Measurements from ENCODE around the gene TMEM175.

TMEM175 gene

DNA sequence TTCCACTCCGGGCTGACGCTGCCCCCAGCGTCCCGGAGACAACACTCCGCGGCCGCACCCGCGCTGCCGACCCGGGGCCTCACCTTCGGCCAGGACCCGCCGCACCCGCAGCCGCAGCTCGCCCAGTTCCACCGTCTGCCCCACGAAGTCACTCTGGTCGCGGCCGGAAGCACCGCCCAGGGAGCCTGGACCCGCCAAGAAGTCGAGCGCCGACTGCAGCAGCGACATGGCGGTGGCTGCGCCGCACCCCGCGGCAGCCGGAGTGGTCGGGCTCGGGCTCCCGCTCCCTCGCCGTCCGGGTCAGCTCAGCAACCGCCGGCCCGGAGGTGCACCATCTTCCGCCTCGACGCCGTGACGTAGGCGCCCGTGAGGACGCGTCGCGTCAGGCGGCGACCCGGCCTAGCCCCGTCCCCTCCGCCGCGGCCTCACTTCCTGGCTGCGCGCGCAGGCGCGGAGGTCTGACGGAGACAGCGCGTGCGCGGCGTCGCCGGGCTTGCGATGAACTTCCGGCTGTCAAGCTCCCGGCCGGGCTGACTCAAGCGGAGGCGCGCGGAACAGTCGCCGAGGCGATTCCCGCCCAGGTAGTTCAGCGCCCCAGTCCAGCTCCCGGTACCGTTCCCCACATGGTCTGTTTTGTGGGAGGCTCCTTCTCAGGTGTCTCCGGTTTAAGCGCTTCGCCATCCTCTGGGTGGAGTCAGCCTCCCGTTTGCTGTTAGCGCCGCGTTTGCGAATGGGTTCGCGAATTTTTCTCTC, at the start of gene TMEM175, which contains the start of gene GAK:
TSS of gene TMEM175 (plus strand) at position 501 of the 753 bp plus-strand sequence. CDS start 15,280 bp downstream, outside the sequence.
TSS of gene GAK (minus strand) at position 357 of the 753 bp plus-strand sequence. CDS start at position 228, 129 bp downstream.
- DNase-seq (ENCODE audit: low read depth): peak; percentile 90

DNA sequence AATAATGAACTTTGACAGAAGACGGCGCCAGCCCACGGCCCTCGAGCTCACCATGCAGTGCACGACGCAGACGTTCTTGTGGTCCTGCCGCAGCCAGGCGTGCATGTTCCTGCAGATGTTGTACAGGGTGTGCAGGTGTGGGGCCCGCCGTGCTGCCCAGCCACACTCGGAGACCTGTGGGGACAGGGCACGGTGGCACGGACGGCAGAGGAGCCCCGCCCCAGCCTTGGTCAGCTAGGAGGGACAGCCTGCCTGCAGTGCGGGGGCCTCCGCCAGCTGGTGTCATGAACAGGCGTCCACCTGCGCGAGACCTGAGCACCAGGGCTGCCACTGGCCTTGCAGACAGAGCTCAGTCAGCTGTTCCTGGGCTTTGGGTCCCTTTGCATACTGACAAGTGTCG, 49.6 kb upstream of the TMEM175 start:
- no peak for DNase-seq (ENCODE audit: low read depth)

DNA sequence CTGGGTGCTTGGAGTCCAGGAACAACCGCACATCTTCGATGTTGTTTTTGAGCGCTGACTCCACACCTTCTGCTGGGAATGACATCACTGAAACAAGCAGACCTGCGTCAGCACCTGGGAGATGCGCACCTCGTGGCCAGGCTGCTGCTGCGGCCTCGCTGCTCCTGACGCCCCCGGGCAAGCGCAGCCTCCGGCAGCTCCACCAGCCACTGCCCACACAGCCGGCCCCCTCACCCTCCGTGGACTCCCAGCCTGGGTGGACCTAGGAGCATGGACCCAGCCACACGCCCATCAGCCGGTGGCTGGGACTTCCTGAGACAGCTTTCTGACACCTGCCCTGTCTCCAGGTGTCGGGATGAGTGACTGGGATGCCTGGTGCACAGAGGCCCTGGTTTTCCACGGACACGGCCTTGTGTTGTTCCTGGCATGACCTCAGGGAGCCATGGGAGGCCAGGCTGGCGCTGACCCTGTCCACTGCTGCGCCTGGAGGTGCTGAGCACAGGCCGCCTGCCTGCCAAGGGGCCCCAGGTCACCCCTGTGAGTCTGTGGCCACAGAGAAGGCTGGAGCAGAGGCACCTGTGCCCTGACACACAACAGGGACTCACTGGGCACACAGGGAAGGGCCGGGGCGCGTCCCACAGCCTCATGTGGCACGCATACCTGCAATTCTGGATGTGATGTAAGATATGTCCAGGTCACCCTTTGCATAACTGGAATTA, 48.7 kb upstream of the TMEM175 start:
- DNase-seq (ENCODE audit: low read depth): no peak

DNA sequence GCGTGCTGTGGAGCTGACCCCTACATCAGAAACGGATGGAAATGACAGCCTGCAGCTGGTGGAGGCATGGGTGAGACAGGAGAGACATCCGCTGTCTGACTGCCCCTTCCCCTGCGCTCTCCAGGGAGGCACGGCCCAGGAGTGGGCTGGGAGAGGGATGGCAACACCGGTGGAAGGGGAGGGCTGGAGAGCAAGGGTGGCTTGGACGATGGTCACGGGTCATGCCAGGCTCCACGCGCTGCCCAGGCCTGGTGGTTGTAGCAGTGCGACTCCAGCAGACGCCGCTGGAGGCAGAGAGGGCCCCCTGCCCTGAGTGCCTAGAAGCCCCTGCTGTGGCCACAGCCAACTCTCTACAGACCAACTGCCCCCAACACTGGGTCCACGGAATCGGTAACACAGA, 48.0 kb upstream of the TMEM175 start:
- DNase-seq (ENCODE audit: low read depth): no peak

GRCh38 chr4:884896-885295, 47.4 kb upstream of the TMEM175 start:
- no peak for DNase-seq (ENCODE audit: low read depth)

GRCh38 chr4:885353-885752, 46.9 kb upstream of the TMEM175 start:
- no peak for DNase-seq (ENCODE audit: low read depth)

DNA sequence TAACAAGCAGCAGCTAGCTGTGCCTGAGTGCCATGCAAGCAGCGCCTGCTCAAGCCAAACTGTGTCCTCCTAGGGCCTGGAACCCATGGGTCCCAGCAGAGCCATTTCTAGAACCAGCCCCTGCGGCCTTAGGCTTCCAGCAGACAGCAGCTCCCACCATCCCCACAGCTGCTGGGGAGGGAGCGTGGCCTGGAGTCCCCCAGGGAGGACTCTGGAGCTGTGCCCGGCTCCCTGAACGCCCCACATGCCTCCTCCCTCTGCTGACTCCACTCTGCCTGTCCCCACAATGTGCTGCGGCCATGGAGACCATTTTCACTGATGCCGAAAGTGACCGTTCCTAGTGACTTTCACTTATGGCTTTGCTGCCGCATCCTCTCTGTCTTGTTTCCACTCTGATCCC, 46.0 kb upstream of the TMEM175 start:
- DNase-seq (ENCODE audit: low read depth): no peak

DNA sequence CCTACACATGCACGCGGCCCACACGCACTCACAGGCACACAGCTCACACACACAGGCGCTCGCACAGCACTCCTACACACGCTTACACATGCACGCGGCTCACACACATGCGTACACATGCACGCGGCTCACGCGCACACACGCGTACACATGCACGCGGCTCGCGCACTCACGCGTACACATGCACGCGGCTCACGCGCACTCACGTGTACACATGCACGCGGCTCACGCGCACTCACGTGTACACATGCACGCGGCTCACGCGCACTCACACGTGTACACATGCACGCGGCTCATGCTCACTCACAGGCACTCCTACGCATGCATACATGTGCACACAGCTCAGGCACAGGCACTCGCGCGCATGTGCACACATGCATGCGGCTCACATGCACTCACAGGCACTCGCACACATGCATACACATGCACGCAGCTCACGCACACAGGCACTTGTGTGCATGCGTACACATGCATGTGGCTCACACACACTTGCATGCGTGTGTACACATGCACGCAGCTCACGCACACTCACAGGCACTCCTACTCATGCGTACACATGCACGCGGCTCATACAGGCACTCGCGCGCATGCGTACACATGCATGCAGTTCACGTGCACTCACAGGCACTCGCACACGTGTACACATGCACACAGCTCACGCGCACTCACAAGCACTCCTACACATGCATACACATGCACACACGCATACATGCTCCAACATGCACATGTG, 45.1 kb upstream of the TMEM175 start:
- no peak for DNase-seq (ENCODE audit: low read depth)

DNA sequence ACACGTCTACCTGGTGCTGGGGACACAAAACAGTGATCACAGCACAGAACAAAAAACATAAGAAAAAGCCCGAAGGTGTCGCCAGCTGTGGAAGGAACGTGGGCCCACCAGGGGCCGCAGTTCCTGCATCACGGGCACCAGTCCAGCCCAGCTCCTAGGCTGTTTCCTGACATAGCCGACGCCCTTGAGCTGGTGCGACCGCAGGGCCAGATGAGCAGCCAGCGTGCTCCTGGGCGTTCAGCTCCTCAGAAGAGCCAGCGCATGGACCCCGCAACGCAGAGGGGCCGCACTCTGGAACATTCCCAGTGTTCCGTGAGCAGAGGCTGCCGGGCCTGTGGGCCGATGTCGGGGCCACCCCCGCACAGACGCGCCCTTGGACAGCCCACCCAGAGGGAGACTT, 44.2 kb upstream of the TMEM175 start:
- no peak for DNase-seq (ENCODE audit: low read depth)

DNA sequence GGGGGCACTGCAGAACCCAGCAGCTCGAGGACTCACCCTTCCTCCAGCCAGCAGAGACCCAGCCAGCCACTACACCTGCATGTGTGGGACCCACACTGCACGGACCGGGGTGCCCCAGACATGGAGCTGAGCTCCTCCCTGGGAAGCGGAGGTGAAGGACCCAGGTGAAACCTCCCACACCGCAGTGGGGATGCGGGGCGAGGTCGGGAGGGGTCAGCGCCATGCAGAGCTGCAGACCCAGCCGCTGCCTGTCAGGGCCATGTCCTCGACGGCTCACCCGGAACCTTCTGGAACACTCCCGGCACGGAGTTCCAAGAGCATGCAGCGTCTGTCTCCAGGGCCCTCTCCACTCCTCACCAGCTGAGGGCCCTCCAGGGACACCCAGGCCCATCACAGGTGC, 42.7 kb upstream of the TMEM175 start:
- no peak for DNase-seq (ENCODE audit: low read depth)

- no peak for DNase-seq (ENCODE audit: low read depth)
Measured at GRCh38 chr4:890036-890695, 42.1 kb upstream of the TMEM175 start.

- DNase-seq (ENCODE audit: low read depth): no peak
Measured at GRCh38 chr4:891747-892146, 40.5 kb upstream of the TMEM175 start.

DNA sequence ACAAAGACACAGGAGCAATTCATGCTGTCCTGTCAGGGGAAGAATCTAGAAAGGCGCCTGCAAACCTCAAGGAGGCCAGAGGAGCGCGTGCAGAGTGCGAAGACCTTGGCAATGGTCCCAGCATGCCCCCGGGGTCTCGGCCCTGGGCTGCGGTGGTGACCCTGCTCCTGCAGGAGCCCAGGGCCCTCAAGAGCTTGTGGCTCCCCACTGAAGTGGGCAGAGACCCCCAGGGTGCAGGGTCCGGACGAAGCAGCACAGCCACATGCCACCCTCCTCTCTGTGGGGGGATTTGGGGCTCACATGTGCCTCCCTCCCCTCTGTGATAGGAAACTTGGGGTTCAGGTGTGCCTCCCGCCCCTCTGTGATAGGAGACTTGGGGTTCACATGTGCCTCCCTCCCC, 39.5 kb upstream of the TMEM175 start:
- no peak for DNase-seq (ENCODE audit: low read depth)

- no peak for DNase-seq (ENCODE audit: low read depth)
Measured at GRCh38 chr4:893276-893994, 38.8 kb upstream of the TMEM175 start.

- no peak for DNase-seq (ENCODE audit: low read depth)
Measured at GRCh38 chr4:893995-894705, 38.1 kb upstream of the TMEM175 start.

DNA sequence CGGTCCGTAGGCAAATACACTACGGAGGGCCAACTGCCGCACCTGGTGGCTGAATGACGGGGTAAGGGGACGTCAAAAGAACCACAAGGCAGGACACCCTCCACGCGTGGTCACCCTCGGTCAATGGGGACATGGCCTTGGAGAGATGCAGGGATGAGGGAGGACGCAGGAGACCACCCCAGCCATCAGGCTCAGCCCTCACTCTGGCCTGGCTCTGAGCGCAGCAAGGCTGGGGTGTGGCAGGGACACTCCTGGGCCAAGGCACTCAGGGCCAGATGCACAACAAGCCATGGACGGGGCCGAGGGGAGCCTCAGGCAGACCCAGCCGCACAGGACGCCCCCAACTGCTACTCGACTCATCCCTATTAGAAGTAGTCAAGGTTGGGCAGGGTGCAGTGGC, 36.7 kb upstream of the TMEM175 start:
- no peak for DNase-seq (ENCODE audit: low read depth)

DNA sequence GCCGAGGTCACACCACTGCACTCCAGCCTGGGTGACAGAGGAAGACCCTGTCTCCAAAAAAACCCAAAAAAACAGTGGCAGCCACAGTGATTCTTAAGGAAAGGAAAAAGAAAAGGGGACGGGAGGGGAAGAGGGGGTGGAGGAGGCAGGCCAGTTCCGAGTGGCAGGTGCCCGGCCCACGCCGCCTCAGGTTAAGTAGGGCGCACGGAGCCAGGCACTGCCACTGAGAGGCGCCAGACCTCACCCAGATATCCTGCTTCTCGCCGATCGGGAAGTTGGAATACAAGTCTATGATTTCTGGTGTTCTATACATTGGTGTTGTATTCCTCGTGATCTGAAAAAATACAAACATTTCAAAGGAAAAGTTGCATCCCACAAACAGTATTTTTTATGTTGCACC, 36.0 kb upstream of the TMEM175 start:
- no peak for DNase-seq (ENCODE audit: low read depth)

- no peak for DNase-seq (ENCODE audit: low read depth)
Measured at GRCh38 chr4:896630-897029, 35.6 kb upstream of the TMEM175 start.

DNA sequence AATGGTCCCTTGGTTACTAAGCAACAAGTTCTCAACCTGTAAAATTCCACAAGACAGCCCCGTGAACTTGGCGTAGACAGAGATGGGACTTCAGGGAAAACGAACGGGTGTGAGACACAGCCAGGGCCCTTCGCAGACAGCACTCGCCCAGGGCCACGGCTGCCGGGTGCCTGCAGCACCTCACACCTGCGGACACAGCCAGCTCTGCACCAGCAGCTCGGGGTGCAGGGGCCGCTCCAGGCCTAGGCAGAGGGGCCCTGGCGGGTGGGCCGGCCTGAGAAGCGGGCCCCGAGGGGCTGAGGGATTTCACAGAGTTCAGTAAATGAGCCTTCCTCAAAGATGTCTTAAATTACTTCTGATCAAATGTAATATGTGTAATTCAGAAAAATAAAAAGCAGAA, 34.1 kb upstream of the TMEM175 start:
- DNase-seq (ENCODE audit: low read depth): no peak

- no peak for DNase-seq (ENCODE audit: low read depth)
Measured at GRCh38 chr4:898869-899555, 33.2 kb upstream of the TMEM175 start.

Measured in stromal cell of bone marrow (primary cell).